HG03095 (cell line): ENCODE results near the gene MTMR11.
"Not testable (repeated sequence)": the region's sequence is repeated elsewhere in the genome, so short reads cannot be mapped to it uniquely, and the experiment has no call there.

Experiments used
- ATAC-seq: cut with Tn5 transposase; IDR thresholded peaks from one replicate; pipeline ENCODE4 v1.9.1; 2021; ENCODE audit warnings: moderate library complexity; ENCODE audit not compliant: unreplicated experiment

Gene MTMR11, protein sequence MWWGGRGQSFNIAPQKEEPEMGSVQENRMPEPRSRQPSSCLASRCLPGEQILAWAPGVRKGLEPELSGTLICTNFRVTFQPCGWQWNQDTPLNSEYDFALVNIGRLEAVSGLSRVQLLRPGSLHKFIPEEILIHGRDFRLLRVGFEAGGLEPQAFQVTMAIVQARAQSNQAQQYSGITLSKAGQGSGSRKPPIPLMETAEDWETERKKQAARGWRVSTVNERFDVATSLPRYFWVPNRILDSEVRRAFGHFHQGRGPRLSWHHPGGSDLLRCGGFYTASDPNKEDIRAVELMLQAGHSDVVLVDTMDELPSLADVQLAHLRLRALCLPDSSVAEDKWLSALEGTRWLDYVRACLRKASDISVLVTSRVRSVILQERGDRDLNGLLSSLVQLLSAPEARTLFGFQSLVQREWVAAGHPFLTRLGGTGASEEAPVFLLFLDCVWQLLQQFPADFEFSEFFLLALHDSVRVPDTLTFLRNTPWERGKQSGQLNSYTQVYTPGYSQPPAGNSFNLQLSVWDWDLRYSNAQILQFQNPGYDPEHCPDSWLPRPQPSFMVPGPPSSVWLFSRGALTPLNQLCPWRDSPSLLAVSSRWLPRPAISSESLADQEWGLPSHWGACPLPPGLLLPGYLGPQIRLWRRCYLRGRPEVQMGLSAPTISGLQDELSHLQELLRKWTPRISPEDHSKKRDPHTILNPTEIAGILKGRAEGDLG

DNA sequence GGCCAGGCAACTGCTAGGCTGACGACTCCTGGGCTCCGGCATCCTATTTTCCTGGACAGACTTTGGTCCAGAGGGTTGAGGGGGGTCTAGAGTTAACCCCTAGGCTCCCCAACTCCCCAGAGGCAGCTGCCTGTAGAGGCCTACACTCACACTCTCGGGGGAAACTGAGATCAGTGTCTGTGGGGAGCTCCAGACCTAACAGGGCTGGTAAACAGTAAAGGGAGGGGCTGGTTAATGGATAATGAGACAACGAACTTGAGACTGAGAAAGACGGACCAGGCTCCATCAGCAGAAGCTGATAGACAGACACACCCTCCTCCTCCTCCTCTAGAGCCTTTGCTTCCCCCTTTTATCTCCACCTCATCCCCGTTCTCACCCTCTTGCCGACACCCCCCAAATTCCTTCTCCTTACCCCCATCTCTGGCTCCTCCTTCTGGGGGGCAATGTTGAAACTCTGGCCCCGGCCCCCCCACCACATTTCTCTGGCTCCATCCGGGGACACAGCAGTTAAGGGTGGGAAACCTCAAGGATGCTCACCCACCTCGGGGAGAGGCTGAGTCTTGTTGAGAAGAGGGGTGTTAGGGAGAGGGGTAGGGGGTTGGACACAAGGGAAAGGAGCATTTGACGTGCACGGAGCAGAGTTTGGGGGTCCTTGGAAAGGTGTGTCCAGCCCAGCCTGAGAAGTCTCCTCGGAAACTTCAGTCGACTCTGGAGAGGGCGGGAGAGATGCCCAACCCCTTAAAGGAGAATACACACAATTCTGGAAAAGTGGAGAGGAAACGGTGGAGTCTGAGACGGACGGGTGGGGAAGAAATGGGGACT, at the start of gene MTMR11:
Gene MTMR11, minus strand, starts transcription at position 710 of the 822 bp plus-strand sequence. Its CDS starts 232 bp downstream, at position 478.
- no peak for ATAC-seq

DNA sequence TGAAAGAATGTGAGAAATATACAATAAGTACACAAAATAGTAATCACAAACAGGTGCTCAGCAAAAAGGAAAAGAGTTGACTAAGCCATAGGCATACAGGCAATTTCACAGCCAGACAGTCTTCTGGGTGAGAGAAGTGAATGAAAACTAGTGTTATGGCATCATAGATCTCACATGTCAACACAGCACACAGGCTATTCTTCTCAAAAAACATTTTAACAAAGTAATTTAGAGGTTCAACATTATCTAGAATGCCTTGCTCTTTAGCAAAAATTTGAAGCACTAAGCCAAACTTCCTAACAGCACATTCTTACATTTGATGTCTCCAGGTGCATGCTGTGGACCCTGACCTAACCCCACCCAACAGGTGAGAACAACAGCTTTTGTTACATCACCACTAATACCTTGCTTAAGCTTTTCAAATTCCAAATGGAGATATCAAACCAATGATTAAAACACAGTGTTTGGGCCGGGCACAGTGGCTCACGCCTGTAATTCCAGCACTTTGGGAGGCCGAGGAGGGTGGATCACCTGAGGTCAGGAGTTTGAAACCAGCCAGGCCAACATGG, 43.4 kb upstream of the MTMR11 start:
- no peak for ATAC-seq

DNA sequence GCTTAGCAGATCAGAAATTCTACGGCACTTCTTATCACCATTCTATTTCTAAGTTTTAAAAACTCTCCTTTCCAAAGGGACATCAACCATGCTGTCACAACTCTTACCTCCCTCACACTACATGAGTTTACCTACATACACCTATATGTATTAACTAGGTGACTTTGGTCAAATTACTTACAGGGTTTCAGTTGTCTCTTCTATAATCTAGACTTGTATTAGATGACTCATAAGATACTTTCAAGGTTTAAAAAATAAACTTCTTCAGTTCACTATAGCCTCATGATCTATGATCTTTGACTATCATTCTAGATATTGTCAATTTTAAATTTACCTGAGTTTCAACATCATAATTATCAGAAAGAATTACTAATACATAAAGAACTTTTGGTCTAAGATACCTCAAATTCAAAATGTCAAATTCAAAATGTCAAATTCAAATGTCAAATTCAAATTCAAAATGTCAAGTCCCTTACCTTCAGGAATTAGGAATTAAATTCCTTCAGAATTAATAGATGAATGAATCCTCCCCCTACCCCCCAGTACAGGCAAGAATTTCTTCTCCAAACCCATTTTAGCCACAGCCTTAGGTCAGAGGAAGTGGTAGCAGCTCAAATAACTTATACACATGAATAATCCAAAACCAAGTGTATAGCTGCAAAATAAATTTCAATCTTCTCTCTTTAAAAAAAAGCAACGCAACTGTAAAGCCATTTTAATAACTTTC, 42.7 kb upstream of the MTMR11 start:
- no peak for ATAC-seq

DNA sequence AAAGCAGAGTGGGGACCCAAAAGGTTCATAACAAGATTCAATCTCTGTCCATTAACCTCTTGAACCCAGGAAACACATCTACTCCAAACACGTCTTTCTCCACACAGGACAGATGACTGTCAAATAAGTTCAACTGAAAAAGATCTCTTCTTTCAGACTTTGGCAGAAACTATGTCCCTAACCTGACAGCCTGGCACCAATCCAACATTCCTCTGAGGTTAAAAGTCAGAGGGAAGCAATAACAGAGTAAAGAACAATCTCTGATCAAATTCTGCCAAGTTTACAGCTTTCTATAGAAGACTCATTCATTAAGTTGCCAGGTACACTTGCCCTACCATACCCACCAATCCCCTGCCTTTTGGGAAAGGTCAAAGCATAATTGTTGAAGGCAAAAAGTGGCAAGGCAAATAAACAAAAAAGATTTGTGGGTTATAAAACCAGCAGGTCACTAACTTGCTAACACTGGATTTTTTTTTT, 41.9 kb upstream of the MTMR11 start:
- ATAC-seq = no peak

DNA sequence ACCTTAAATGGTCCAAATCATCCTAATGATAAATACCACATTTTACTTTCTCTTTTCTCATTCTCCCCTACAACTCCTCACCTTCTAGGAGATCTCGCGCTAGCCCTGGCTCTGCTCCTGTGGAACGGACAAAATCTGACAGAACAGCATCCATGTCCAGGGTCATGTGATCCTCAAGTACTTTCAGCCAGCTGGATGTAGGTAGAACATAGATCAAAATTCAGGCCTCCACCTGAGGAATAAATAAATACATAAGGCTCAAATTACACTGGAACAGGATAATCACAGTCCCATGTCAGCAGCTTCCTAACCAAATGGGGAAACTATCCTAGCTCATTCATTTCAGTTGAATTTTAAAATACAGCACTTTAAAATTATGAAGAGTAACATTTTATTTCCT, 40.7 kb upstream of the MTMR11 start:
- no peak for ATAC-seq

DNA sequence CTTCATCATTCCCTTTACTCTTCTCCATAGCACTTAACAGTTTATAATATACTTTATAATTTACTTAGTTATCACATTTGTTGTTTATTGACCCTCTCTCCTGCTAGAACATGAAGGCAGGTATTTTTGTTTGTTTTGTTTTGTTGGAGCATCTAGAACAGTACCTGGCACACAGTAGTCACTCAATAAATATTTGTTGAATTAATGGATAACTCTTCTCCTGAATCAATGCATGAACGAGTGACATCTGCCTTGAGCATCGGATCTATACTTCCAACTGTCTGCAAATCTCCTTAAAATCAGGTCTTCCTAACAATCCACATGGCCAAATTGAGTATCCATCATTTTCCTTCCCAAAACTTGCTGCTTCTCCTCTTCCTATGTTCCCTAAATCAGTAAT, 35.9 kb upstream of the MTMR11 start:
- no peak for ATAC-seq

DNA sequence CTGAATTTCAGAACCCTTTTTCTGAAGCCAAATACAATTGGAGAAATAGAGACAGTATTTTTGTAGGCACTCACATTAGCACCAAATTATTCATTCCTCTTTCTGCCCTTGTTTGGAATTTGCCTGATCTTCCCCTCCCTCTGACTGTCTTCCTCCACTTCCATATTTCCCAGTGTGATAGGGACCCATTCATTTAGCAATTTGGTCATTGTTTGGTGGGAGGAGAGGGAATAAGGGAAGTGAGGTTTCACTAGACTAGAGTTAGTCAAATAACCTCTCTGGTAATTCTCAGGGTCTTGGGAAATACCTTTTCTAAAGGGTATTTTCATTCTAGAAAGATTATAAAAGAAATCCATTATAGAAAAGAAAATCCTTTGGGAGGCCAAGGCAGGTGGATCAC, 31.0 kb upstream of the MTMR11 start:
- ATAC-seq = no peak

DNA sequence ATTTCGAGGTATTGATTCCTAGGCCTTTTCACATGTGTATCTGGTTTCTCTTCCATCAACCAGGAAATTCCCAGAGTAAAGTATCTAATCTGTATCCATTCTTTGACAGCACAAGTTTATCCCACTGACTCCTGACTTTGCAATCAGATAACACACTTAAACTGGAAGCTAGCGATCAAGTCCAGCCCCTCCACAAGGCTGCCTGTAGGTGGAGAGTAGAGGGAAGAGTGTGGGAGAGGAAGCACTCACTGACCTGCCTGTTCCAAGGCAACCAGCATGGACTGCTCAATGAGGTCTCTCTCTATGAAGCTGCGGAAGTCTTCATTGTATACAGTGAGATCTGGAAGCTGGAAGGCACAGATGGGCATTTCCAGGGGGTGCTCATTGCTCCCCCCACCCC, 30.4 kb upstream of the MTMR11 start:
- ATAC-seq = no peak

DNA sequence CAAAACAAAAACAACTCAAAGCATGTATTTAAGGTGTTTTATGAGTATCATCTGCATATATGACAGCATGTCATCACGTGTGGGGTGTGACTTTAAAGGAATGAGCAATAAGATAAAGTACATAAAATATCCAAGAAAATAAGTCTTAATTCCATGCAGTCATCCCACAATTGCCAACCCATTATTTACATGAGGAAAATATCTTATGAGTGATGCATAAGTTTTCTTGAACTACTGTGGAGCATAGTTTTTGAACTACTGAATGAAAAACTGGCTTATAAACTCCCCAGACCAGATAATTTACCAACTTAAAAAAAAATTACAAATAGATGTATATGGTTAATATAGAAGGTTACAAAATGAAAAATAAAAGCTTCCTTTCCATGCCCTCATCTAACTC, 29.7 kb upstream of the MTMR11 start:
- ATAC-seq = no peak

DNA sequence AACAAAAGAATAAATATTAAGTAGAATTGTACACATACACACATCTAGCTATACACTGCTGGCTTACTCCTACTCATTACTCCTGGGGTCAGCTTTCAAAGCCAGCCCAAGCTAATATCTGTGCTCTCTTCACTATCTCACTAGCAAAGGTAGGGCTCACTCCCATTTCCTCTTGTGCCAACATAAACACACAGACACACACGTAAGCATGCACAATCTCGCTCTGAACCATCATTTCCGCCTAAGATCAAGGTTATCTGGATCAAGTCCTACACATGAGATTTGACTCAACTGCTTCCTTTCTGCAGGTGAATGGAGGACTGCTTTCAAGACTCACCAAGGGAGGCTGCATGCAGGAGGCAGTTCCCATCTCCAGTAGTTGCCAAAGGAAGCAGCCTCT, 28.8 kb upstream of the MTMR11 start:
- ATAC-seq = no peak

DNA sequence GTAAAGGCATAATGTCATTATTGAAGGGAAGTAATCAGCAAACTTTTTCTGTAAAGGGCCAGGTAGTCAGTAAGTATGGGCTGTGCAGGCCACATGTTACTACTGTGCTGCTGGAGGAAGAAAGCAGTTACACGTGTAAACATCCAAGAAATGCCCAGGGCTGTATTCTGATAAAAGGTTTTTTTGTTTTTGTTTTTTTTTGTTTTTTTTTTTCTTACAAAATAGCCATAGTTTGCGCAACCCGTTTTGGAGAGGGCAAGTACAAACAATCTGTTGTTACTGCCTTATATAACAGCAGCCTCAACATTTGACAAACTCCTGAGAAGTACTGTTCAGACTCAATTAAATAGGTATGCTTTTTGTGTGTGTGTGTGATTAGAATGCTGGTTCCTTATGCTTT, 26.7 kb upstream of the MTMR11 start:
- ATAC-seq = no peak

DNA sequence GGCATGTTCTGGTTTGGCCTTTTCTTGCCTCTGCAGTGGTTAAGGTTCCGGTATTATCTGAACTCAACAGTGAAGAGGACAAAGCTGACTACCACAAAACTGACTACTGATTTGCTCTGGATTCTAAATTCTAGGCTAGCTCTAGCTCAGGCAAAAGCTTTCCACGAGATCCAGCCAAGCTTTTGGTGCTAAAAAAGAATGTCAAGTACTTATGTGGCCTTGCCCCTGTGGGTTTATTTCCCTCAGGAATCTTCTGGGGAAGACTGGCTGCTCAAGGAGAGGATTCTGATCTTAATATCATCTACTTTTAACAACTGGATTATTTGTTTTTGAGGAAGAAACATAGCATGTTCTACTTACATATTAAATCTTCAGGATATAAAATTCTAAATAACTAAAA, 26.1 kb upstream of the MTMR11 start:
- ATAC-seq = no peak

DNA sequence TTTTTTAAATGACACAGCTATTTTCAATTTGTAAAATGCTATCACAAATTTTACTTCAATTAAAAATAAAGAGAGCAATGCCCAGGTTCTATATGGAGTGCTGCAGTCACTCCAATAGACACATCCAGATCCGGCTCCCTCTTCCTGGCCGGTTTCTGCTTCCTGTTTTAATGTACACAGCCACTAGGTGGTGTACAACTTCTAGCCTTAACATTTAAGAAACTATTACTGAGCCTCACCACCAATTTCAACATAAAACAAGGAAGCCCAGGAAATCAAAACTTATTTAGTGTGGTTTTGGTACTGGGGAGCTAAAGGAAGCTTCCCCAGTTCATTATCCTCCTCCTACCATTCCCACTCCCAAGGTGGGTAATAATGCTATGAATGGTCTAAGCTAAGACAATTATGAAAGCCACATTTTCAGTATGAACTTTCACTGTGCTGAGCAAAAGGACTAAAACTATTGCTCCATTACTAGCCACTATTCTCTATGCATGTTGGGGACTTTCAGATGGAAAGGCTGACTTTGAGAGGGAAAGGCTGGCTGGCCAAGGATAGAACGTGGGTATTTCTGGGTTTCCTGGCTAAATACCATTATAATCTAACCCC, 25.5 kb upstream of the MTMR11 start:
- ATAC-seq = no peak

DNA sequence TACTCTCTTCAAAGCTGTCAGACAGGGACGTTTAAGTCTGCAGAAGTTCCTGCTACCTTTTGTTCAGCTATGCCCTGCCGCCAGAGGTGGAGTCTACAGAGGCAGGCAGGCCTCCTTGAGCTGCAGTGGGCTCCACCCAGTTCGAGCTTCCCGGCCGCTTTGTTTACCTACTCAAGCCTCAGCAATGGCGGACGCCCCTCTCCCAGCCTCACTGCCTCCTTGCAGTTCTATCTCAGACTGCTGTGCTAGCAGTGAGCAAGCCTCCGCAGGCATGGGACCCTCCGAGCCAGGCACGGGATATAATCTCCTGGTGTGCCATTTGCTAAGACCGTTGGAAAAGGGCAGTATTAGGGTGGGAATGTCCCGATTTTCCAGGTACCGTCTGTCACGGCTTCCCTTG, 20.9 kb upstream of the MTMR11 start:
- ATAC-seq = not testable (repeated sequence)

DNA sequence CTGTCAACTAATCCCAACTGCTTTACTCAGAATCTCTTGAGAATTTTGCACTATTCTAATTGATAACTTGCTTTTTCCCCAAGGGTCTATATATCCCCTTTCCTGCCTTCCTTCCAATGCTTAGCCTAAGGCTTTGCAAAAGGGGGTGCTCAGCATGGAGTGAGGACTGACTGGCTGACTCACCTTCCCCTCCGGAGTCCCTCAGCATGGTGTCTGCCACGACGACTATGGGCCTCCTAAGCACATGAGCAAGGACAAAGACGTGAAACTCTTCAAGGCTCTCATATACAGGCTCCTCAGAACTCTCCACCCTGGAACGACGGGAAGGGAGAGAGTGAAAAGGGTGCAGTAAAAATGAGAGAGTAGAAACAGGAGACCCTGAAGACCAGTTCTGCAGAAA, 13.2 kb upstream of the MTMR11 start:
- no peak for ATAC-seq

DNA sequence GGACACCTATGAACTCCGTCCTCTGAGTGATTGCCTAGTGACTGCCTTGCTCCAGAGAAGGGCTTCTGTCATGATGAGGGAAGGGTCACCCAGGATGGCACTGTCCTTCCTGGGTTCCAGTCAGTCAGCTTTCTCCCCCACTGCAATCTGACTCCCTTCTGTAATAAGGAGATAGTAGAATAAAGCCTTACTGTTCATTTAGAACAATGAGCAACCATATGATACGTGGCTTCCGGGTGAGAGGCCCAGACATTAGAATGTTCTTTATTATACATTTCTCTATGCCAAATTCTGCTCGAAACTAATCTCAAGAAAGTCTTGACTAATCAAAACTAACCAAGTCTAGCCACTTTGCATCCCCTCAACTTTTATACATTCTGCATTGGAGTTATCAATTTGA, 8.5 kb upstream of the MTMR11 start:
- ATAC-seq = no peak

DNA sequence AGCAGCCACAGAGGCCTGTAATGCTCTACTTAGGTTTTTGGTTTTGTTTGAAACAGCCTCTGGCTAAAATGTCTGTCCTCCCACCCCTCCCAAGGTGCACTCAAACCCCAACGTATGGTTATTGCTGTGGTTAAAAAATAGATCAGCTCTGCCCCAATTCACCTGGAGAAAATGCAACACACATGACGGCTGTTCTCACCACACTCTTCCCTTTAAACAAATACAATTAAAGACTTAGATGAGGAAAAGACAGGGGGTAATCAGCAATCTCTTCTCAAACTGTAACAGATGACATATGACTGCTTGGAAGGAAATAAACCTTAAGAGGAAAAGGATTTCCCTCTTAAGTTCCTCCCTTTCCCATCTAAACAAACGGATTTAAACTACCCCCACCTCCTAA, 6.2 kb upstream of the MTMR11 start:
- ATAC-seq = no peak

DNA sequence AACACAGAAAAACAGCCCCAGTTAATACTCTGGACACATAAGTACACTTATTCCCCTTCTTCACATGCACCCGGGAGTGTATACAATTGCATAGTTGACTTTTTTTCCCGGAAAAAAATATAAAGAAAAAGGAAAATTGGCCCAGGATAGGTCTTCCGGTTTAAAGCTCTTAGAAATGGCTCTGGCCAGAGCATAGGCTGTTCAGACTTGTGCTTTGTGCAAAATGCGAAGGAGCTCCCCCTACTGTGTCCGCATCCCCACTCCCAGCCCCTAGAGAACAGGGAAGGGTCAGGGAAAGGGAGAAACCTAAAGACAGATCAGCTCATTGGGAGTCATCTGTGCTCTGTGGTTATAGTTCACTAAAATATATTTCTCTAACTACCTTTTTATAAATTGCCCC, 5.5 kb upstream of the MTMR11 start:
- ATAC-seq = no peak

DNA sequence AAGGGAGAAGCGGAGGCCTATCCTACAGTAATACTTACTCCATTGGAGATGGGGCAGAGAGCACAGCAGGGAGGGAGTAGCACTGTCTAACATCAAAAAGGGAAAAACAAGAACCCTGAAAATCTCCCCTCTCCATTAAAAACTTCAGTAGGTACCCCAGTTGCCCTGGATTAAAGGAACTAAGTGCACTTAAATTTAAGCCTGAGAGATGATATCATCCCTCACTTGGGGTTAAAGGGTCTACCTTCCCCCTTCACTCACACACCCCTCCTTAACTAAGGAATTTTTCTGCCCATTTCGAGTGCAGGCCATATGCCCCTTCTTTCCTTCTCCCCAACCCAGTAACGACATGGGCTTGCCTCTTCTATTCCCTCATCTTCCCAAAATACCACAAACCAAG, 3.7 kb upstream of the MTMR11 start:
- no peak for ATAC-seq

DNA sequence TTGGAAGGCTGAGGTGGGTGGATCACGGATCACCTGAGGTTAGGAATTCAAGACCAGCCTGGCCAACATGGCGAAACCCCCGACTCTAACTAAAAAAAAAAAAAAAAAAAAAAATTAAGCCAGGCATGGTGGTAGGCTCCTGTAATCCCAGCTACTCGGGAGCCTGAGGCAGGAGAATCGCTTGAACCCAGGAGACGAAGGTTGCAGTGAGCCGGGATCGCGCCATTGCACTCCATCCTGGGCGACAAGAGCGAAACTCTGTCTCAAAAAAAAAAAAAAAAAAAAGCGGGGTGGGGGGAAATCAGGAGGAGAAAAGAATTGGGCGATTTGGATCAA, 2.0 kb upstream of the MTMR11 start:
- ATAC-seq = not testable (repeated sequence)
